DLD1 (cell line): ENCODE results near the gene VIT.

Source experiments
- in situ Hi-C: cut with HindIII; loops from 2 replicates; pipeline ENCODE4 v1.10.0; 2017; ENCODE audit warnings: low sequenced_read_pairs

Gene VIT

GRCh38 chr2:36696533-36696932, at the start of gene VIT:
Gene VIT (plus strand): TSS chr2:36696707. CDS start chr2:36716371, 19,664 bp downstream.
- in situ Hi-C loops: no loop called here

- in situ Hi-C loops: no loop called here
Measured at GRCh38 chr2:36650031-36650829, 46.3 kb upstream of the VIT start.

GRCh38 chr2:36653155-36653554, 43.4 kb upstream of the VIT start:
- in situ Hi-C loops: no loop called here

GRCh38 chr2:36653967-36654694, 42.4 kb upstream of the VIT start:
- in situ Hi-C loops: no loop called here

- in situ Hi-C loops: no loop called here
Measured at GRCh38 chr2:36655453-36655852, 41.1 kb upstream of the VIT start.

- in situ Hi-C loops: no loop called here
Measured at GRCh38 chr2:36657703-36658102, 38.8 kb upstream of the VIT start.

- in situ Hi-C loops: no loop called here
Measured at GRCh38 chr2:36658277-36658748, 38.2 kb upstream of the VIT start.

- in situ Hi-C loops: no loop called here
Measured at GRCh38 chr2:36659218-36659617, 37.3 kb upstream of the VIT start.

- in situ Hi-C loops: no loop called here
Measured at GRCh38 chr2:36659872-36660312, 36.6 kb upstream of the VIT start.

- in situ Hi-C loops: no loop called here
Measured at GRCh38 chr2:36662638-36663037, 33.9 kb upstream of the VIT start.

GRCh38 chr2:36663295-36663694, 33.2 kb upstream of the VIT start:
- in situ Hi-C loops: no loop called here

- in situ Hi-C loops: no loop called here
Measured at GRCh38 chr2:36663851-36664695, 32.4 kb upstream of the VIT start.

- in situ Hi-C loops: no loop called here
Measured at GRCh38 chr2:36664696-36665076, 31.8 kb upstream of the VIT start.

GRCh38 chr2:36667931-36668330, 28.6 kb upstream of the VIT start:
- in situ Hi-C loops: no loop called here

GRCh38 chr2:36670881-36671595, 25.5 kb upstream of the VIT start:
- in situ Hi-C loops: no loop called here

- in situ Hi-C loops: no loop called here
Measured at GRCh38 chr2:36671731-36672130, 24.8 kb upstream of the VIT start.

- in situ Hi-C loops: no loop called here
Measured at GRCh38 chr2:36672199-36672598, 24.3 kb upstream of the VIT start.

GRCh38 chr2:36675579-36676282, 20.8 kb upstream of the VIT start:
- in situ Hi-C loops: no loop called here

- in situ Hi-C loops: no loop called here
Measured at GRCh38 chr2:36676364-36676763, 20.1 kb upstream of the VIT start.

GRCh38 chr2:36677386-36677785, 19.1 kb upstream of the VIT start:
- in situ Hi-C loops: no loop called here
